ENCODE measurements around the gene CPO.

Gene CPO

DNA sequence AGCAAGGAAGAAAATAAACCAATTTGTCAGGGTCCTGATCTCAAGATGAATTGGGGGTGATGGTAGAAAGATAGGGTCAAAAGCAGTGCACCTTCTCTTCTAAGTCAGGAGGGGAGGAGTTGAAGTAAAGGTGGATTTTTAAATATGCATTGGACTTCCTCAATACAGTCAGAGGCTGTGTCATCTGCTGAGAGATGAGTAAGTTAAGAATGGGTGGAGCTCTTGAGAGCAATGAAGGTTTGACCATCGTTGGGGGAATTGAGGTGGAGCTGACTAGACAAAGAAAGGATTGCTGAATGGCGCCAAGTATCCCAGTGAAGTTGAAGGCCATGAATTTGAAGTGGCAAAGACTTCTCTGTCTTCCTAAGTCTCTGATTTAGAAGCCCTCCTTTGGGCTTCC is 18.4 kb upstream of the CPO start:
- no peak for TF ChIP-seq CTCF (IDR thresholded peaks at IDR 0.05; ENCODE audit: low read depth, low read length, missing control alignments)
- no peak overlapping the region for H3K4me3 ChIP-seq (replicated peaks; ENCODE audit: low read depth, low read length)
- DNase-seq (ENCODE audit: extremely low read depth, low read depth): no peak

DNA sequence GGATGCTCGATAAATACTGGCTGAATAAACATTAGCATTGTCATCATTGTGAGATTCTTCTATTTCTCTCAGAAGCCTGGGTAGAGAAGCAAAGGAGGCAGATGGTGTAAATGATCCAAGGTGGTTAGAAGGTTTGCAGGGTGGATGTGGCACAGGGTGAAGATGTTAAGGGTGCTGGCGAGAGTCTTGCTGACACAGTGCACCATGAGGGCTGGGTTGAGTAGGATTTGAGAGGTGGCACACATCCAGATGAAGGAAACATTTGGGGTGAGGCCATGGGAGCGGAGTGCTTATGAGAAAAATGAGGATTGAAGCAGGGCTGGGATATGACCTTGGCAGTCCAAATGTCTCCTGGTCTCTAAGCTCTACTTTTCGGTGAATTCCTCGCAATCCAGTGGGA is 17.8 kb upstream of the CPO start:
- H3K4me3 ChIP-seq (replicated peaks; ENCODE audit: low read depth, low read length): no peak overlapping the region
- DNase-seq (ENCODE audit: extremely low read depth, low read depth): no peak
- TF ChIP-seq CTCF (IDR thresholded peaks at IDR 0.05; ENCODE audit: low read depth, low read length, missing control alignments): no peak

- TF ChIP-seq CTCF (IDR thresholded peaks at IDR 0.05; ENCODE audit: low read depth, low read length, missing control alignments): no peak
- DNase-seq (ENCODE audit: extremely low read depth, low read depth): no peak
Measured at GRCh38 chr2:206935991-206936842, 3.1 kb upstream of the CPO start.

GRCh38 chr2:206936843-206937230 is 2.5 kb upstream of the CPO start:
- TF ChIP-seq CTCF (IDR thresholded peaks at IDR 0.05; ENCODE audit: low read depth, low read length, missing control alignments): no peak
- no peak overlapping the region for H3K4me3 ChIP-seq (replicated peaks; ENCODE audit: low read depth, low read length)
- no peak for DNase-seq (ENCODE audit: extremely low read depth, low read depth)

More at GRCh38 chr2:206935991-206936842, 3.1 kb upstream of the CPO start:
- no peak overlapping the region for H3K4me3 ChIP-seq (replicated peaks; ENCODE audit: low read depth, low read length)

- no peak for TF ChIP-seq CTCF (IDR thresholded peaks at IDR 0.05; ENCODE audit: low read depth, low read length, missing control alignments)
- no peak for DNase-seq (ENCODE audit: extremely low read depth, low read depth)
- H3K4me3 ChIP-seq (replicated peaks; ENCODE audit: low read depth, low read length): no peak overlapping the region
Measured at GRCh38 chr2:206937555-206937954, 1.8 kb upstream of the CPO start.

GRCh38 chr2:206940546-206940945 is 1.2 kb downstream of the CPO start:
- DNase-seq (ENCODE audit: extremely low read depth, low read depth): no peak
- no peak for TF ChIP-seq CTCF (IDR thresholded peaks at IDR 0.05; ENCODE audit: low read depth, low read length, missing control alignments)
- H3K4me3 ChIP-seq (replicated peaks; ENCODE audit: low read depth, low read length): no peak overlapping the region

Data from HFF-Myc (cell line).